ENCODE measurements around the gene CAMKV.

GRCh38 chr3:49812916-49813496, 56.7 kb downstream of the CAMKV start:
- TF ChIP-seq EP300 (IDR thresholded peaks at IDR 0.05) (no peak), POLR2A (IDR thresholded peaks at IDR 0.05) (no peak), POLR2AphosphoS5 (IDR thresholded peaks at IDR 0.05) (no peak)
- TF ChIP-seq, protein P1, sequence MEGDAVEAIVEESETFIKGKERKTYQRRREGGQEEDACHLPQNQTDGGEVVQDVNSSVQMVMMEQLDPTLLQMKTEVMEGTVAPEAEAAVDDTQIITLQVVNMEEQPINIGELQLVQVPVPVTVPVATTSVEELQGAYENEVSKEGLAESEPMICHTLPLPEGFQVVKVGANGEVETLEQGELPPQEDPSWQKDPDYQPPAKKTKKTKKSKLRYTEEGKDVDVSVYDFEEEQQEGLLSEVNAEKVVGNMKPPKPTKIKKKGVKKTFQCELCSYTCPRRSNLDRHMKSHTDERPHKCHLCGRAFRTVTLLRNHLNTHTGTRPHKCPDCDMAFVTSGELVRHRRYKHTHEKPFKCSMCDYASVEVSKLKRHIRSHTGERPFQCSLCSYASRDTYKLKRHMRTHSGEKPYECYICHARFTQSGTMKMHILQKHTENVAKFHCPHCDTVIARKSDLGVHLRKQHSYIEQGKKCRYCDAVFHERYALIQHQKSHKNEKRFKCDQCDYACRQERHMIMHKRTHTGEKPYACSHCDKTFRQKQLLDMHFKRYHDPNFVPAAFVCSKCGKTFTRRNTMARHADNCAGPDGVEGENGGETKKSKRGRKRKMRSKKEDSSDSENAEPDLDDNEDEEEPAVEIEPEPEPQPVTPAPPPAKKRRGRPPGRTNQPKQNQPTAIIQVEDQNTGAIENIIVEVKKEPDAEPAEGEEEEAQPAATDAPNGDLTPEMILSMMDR (IDR thresholded peaks at IDR 0.05): no peak
